Sciatic nerve (tissue), 2 donors: Measurements from ENCODE around the gene CABP4. TPM values are rescaled to one million over a fixed set of nuclear protein-coding genes. Genes with fewer than 3 reads are reported as not detected.
A peak's percentile ranks its signal among the peaks of the same experiment; 100 is the strongest.

ENCODE experiments used
- ATAC-seq: fragments of 200-7000 bp; cut with Tn5 transposase; one replicate; pipeline ENCODE4 v1.9.1; 2020; ENCODE audit warnings: mild to moderate bottlenecking, moderate library complexity
- DNase-seq: peaks from one replicate; pipeline ENCODE4 v3.0.0-alpha.2; 2020; ENCODE audit warnings: low spot score
- intact Hi-C: fragments of 100-400 bp; cut with DNase I; formaldehyde crosslinking; loops from one replicate; pipeline ENCODE4 v1.14.2; 2022
- total RNA-seq: library from RNA; stranded (reverse); fragmentation: NEBNext Ultra II Directional; extraction: Animal tissue kit (Norgen Biotek cat#: 25700); gene quantifications from one replicate; pipeline ENCODE4 v1.2.1, GENCODE V29; 2021
- donor health status: DM: no; HTN: no; CAD: no.
- donor health status: DM: no; HTN: no; CAD: no.

Gene CABP4
- total RNA-seq, 1 donor from 2014 or later, result 2.5 TPM

DNA sequence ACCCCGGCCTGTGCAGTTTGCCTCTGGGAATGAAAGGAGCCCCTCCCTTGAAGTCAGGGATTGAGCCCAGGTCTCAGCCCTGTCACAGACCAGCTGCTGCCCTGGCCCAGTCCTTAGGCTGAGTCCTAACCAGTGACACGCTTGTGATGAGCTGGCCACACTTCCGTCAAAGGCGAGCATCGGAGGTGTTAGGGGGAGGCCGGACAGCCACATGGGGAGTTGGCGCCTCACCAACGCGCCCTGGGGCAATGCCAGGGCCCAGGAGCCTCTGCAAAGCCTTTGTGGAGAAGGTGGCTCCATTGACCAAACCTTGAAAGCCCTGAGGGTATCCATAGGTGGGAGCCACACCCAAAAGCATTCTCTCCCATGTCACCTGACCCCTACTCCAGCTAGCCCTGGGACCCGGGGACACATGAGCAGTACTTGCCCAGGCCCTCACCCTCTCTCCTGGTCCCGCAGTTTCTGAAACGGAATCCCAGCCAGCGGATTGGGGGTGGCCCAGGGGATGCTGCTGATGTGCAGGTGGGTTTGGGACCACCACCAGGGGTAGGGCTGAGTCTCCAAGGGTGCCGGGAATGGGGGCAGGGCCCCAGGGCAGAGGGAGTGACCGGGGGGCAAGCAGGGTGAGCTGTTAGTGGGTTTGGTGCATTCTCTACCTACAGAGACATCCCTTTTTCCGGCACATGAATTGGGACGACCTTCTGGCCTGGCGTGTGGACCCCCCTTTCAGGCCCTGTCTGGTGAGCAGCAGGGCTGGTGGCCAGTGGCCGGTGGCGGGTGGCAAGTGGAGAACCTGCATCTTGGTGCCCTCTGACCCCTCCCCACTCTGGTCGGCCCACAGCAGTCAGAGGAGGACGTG, 21.4 kb upstream of the CABP4 start:
- intact Hi-C loops, result no loop called here
- DNase-seq (no peak), ATAC-seq (no peak)

DNA sequence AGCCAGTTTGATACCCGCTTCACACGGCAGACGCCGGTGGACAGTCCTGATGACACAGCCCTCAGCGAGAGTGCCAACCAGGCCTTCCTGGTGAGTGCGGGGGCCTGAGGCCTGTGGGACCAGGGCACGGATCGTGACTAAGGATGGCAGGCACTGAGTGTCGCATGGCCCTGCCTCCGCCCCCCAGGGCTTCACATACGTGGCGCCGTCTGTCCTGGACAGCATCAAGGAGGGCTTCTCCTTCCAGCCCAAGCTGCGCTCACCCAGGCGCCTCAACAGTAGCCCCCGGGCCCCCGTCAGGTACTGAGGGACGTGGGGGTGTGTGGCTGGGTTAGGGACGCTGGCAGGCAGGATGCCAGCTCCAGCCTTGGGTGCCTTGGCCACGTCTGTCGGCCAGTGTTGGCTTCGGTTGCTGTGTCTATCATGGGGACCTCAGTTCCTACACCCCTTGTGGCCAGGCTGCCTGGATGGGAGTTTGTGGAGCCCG, 20.7 kb upstream of the CABP4 start:
- intact Hi-C loops, result no loop called here
- no peak for ATAC-seq
- DNase-seq, result no peak

DNA sequence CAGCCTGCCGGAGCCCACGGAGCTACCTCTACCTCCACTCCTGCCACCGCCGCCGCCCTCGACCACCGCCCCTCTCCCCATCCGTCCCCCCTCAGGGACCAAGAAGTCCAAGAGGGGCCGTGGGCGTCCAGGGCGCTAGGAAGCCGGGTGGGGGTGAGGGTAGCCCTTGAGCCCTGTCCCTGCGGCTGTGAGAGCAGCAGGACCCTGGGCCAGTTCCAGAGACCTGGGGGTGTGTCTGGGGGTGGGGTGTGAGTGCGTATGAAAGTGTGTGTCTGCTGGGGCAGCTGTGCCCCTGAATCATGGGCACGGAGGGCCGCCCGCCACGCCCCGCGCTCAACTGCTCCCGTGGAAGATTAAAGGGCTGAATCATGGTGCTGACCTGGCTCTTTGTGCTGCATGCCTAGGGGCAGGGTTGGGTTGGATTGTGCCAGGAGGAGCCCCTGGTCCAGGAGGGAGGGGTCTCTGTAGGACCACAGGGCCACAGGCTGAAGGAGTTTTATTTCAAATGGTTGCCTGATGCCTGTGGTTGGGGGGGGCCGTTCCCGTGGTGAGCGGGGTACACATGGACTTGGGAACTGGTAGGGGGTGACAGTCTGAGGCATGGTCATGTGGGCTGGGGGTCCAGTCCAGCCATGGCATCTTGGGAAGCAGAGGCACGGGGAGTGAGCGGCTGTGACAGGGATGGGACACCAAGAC, 20.0 kb upstream of the CABP4 start:
- ATAC-seq (no peak), DNase-seq (no peak)
- intact Hi-C loops, result no loop called here

DNA sequence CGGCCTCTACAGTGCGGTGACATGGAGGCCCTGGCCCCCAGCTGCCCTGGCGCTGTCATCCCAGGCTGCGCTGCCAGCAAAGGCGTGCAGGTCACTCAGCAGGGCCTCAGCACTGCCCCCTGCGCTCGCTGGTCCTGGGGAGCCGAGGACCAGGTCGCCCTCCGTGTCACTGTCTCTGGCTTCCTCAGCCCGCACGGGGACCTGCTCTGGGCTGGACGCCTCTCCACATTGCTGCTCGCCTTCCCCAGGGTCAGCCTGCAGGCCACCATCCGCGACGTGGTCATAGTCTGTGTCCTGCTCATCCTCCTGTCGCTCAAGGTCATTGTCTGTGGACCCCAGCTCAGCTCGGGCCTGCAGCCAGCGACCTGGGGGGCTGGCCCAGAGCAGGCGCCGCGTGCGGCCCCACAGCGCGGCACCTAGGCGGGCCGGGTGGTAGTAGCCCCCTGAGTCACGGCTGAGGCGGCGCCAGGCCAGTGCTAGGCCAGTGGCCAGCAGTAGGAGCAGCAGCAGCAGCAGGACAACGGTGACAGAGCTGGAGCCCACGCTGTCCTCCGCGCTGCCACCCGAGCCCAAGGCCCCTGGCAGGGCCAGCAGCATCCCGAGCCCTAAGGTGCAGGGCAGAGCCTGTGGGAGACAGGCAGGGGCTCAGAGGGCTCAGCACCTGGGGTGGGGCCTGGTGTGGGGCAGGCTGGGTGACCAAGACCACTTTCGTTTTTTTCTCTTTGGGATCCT, 19.3 kb upstream of the CABP4 start:
- intact Hi-C loops, result no loop called here
- no peak for ATAC-seq
- no peak for DNase-seq

DNA sequence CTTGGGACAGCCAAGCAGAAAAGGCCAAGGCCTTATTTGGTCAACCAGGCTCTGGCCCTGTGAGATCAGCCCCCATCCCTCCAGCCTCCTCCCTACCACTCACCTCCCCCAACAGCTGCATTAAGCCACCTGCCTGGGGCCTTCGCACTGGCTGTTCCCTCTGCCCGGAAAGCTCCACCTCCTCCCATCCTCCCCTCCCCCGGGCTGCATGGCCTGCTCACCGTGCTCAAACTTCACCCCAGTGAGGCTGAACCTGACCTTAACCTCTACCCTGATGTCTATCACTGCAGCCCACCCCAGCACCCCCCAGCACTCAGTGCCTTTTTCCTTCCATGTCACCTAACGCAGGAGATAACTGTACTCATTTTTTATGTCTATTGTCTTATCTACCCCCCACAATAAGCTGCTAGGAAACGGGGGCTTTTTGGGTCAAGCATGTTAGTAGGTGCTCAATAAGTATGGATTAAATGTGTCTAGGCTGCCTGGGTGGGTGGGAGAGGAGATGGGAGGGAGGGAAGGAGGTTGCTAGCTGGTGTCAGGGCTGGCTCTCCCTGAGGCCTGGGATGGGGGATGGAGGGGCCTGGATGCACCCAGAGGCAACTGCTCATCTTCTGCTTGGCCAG, 18.6 kb upstream of the CABP4 start:
- ATAC-seq (no peak), DNase-seq (no peak)
- intact Hi-C loops, result no loop called here

DNA sequence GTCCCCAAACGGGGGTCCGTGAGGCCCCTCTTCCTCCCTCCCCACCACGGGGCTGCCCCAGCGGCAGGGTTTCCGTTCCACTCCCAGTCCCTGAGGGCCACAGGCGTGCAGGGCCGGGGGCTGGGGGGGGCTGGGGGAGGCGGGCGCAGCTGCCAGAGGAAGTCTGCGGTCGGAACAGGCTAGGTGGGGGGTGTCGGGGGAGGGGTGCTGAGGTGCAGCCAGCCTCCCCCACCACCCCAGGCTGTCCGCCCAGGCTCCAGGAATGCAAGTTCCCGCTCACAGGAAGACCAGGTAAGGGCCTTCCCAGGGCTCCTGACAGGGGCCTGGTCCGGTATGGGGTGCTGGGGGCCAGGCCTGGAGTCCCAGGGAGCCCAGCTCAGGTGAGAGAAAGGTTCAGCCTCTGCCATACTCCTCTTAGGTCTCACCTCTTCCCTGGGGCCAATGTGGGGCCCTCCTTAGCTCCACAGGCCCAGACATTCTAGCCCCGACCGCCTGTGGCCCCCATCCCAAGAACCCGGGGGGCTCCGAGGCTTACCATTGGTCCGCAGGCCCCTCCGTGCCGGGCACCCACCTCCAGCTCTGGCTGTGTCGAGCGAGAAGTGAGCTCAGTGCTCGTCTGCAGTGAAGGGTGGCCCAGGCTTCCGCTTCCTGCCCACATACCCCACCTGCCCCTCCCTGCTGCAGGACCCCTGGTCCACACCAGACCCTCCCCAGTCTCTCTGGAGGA, 17.9 kb upstream of the CABP4 start, which contains the start of gene PTPRCAP:
Gene PTPRCAP, minus strand, starts transcription at position 601 of the 727 bp plus-strand sequence. Its CDS starts 63 bp downstream, at position 538.
- intact Hi-C loops, result no loop called here
- ATAC-seq (no peak), DNase-seq (no peak)

DNA sequence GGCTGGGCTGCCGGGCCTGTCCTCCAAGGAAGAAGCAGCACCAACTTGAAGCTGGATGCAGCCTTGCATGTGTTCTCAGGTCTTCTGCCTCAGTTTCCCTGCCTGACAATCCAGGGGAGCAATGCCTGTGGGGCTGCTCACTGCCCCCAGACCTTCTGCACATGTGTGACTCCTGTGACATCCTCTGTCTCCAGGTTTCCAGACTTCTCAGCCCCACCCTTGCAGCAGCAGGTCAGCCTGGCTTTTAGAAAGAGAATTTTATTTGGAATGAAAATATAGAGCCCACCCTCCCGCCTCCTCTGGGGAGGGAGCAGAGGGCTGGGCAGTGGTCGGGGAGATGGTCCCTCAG, 17.4 kb upstream of the CABP4 start:
- ATAC-seq (no peak), DNase-seq (no peak)
- intact Hi-C loops, result no loop called here

DNA sequence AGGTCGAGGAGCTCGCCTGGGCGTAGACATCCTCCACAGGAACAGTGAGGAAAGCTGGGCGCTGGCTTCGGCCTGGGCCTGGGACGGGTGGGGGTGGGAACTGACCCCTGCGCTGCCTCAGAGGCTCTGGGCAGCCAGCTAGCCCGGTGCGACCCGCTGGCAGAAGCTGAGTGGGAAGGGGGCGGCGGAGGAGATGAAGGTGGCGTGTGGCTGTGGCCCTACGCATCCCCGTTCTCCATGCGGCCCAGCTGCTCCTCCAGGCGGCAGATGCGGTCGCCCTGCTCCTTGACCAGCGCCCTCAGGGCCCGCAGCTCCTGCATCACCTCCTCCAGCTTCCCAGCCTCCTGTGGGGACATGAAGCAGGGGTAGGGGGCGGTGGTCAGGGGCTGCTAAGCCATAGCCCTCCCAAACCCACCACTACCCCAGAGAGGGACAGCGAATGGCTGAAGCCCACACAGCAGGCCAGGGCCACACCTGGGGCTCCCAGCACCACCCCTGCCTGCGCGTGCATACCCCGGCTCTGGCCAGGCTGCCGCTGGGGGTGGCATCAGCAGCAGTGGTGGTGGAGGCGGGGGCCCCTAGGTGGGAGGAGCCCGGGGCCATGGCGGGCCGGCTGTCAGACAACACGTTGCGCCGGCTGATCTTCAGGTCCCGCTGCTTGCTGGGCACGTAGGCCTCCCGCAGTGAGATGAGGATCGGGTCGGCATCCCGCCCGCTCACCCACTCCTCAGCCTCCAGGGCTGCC, 16.8 kb upstream of the CABP4 start:
- DNase-seq, result peak; percentile 59

DNA sequence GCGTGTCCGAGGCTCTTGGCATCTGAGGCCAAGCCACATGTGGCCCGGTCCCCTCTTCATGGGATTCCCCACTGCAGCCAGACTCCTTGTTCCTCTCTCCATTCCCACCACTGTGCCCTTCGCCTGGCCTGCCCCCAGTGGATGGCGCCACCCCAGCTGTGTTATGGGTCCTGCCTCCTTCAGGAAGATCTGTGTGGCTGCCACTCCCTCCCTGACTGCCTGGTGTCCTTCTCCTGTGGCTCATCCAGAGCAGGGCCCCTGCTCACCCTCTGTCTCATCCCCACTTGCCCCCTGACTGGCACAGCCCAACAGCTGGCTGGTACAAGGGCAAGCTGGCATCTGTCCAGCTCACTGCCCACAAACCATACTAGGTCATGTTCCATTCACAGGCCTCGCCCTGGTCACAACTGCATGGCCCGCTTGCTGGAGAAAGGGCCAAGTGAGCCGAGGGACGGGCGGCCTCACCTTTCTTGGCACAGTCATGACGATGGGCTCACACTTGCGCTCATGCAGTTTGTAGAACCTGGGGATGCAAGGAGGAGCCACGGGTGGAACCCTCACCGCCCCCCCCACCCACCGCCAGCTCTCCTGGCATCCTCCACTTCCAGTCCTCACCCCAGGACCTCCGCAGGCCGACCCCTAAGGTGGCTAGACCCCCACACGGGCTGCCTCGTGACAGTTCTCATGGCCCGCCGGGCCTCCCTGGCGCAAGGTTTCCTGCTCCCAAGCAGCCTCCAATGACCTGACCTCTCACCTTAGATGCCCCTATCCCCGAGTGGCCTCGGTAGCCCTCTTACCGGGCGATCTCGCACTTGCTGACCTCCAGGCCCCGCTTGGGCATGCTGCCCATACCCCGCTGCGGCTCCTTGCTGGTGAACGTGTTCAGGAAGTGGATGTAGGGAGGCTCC, 15.6 kb upstream of the CABP4 start:
- peak; percentile 75 for DNase-seq
- ATAC-seq, result no peak
- intact Hi-C loops, result no loop called here

More for the DNA sequence above, 16.8 kb upstream of the CABP4 start:
- no peak for ATAC-seq
- intact Hi-C loops, result no loop called here

DNA sequence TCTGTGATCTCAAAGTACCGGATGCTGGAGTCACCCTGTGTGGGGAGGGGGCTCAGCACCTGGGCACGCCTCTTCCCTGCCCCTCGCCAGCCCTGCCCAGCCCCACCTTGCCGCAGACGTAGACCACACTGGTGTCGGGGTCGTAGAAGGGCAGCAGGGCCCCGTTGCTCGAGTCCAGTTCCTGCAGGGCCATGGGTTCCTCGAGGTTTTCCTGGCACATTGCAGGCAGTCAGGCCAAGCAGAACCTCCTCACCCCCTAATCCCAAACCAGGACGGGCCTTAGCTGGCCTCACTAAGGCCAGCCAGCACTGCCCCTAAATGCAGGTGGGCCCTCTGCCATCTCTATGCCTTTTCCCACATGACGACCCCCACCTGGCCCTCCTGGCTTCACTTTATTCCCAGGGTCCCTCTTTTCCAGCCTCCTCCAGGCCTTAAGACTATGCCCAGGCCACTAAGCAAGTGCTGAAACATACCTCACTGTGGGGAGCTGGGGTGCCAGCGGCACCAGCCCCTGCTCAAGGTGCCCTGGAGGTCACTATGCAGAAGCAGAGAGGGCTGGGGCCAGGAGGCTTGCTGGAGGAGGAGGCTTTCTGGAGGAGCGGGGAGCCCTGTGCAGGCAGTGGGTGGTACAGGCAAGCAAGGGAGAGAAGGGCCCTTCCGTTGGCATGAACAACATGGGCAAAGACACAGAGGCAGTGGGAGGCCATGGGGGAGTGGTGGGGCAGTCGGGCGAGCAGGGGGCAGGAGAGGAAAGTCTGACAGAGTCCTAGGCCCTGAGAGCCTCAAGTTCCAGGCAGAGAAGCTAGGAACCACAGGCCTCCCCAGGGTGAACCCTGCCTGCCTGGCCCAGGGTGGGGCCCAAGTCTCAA, 14.7 kb upstream of the CABP4 start:
- DNase-seq (no peak), ATAC-seq (no peak)
- intact Hi-C loops, result no loop called here

DNA sequence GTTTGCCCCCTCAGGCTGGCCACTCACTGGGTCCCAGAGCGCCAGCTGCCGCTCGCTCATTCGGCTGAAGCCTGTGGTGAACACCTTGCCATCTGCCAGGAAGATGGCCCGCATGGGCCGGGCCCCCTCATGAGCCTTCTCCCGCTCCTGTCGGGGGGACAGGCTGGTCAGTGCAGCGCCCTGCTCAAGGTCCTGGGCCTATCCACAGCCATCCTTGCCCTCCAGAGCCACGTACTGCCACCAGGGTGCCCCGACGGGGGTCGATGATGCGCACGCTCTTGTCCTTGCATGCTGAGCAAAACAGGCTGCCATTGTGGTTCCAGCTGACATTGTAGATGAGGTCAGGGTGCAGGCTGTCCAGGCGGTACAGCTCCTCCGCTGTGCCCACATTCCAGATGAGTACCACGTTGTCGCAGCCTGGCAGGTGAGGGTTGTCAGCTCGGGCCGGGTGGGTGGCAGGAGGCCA, 14.0 kb upstream of the CABP4 start:
- DNase-seq, result no peak
- intact Hi-C loops, result no loop called here
- no peak for ATAC-seq

DNA sequence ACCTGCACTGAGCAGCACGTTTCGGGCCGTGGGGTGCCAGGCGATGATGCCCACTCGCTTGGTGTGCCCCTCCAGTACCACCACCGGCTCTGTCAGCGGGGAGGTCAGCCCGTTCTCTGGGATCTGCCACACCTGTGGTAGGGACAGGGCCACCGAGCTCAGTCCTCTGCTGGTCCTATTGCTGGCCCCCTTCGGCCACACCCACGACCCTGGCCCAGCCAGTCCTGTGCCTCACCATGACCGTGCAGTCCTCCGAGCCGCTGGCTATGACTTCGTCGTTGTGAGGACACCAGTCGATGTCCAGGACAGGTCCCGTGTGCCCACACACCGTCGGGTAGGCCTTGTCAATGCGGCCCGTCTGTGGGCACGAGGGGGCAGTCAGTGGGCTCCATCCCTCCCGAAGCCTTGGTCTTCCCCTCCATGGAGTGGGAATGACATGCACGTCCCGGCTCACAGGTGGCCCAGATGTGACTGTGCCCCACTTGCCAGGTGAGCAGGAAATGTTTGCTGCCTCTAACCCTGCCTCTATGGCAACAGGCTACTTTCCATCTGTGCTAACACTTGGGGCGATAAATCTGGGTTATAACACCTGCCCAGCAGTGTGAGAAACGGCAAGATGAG, 13.3 kb upstream of the CABP4 start:
- ATAC-seq (no peak), DNase-seq (no peak)
- intact Hi-C loops, result no loop called here

DNA sequence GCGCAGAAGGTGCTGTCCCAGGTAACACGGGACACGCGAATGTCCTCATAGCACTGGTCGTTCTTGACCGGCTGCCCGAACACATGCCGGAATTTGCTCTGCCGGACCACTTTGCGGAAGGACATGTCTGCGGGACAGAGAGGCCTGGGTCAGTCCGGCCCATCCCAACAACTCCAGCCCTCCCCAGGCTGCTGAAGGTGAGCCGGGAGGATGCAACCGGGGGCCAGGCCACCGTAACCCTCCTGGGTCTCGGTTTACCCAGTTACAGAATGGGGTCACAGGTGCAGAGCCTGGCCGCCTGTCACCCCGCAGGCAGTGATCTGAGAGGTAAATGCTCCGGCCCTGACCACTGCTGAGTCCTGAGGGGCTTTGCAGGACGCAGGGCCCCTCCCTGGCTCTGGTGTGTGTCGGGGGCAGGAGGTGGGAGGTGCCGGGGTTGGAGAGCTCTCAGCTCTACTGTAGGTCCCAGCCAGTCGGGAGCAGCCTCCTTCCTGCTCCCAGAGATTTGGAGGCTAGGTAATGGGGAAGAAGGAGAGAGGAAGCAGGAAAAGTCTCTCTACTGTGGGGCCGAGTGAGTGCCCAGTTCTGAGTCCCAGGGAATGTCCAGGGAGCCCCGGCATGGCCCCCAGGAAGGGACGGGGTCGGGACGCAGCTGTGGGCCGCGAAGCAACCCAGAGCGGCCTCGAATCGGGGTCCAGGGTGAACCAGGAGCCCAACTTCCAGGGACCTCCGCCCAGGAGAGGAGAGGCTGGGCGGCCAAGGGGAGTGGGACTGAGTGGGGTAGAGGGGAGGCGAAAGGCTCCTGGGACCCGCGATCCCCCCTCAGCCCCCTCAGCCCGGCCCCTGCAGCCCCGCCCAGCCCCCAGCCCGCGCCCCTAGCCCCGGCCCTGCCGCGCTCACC, 12.4 kb upstream of the CABP4 start:
- ATAC-seq, result no peak

DNA sequence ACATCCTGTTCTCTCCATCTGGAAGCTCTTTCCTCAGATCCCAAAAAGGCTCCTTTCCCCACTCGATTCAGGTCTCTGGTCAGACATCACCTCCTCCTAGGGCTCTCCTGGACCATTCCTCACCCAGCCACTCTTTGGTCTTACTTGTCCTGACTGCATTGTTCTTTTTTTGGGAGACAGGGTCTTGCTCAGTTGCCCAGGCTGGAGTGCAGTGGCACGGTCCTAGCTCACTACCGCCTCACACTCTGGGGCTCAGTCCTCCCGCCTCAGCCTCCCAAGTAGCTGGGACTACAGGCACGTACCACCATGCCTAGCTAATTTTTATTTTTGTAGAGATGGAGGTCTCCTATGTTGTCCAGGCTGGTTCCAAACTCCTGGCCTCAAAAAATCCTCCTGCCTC, 9.6 kb upstream of the CABP4 start:
- ATAC-seq, result no peak
- intact Hi-C loops, result no loop called here
- no peak for DNase-seq

More for the DNA sequence above, 12.4 kb upstream of the CABP4 start:
- DNase-seq, result no peak
- intact Hi-C loops, result no loop called here

DNA sequence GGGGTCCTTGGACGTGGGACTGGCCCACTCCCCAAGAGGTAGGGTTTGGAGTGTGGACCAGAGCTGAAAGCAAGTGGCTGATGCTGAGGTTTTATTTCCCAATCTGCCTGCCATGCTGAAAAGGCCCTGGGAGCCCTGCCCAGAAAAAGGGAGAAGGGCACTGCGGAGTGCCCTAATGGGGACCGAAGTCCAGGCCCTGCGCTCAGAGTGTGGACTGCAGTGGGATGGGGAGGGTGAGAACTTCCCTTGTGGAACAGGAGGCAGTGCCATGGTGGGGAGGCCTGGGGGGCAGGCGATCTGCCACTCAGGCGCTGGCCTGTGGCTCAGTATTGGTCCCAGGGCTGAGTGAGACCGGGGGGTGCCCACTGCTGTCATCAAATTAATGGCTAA, 6.9 kb upstream of the CABP4 start:
- ATAC-seq (no peak), DNase-seq (no peak)
- intact Hi-C loops, result no loop called here
